H9 (cell line): Measurements from ENCODE around the gene OMD. TPM values are rescaled to one million over a fixed set of nuclear protein-coding genes. Genes with fewer than 3 reads are reported as not detected.

Source experiments
- DNase-seq: peaks from one replicate; pipeline ENCODE4 v3.0.0-alpha.2; 2017
- H2AFZ ChIP-seq: one replicate; pipeline ENCODE4 v1.6.1; 2013; ENCODE audit warnings: mild to moderate bottlenecking, low read length, control low read depth, moderate library complexity
- H2AK5ac ChIP-seq: 2 replicates; pipeline ENCODE4 v1.6.1; 2013; ENCODE audit warnings: low read length, control low read depth, mixed read lengths; ENCODE audit not compliant: insufficient read length
- H2BK120ac ChIP-seq: one replicate; pipeline ENCODE4 v1.6.1; 2013; ENCODE audit warnings: low read depth, mild to moderate bottlenecking, low read length, control low read depth, inconsistent platforms; ENCODE audit not compliant: poor library complexity, severe bottlenecking
- H2BK12ac ChIP-seq: 2 replicates; pipeline ENCODE4 v1.6.1; 2013; ENCODE audit warnings: low read length, control low read depth, mixed read lengths, low read depth; ENCODE audit not compliant: insufficient read length
- H2BK15ac ChIP-seq: 2 replicates; pipeline ENCODE4 v1.6.1; 2013; ENCODE audit warnings: low read depth, low read length, control low read depth
- H2BK20ac ChIP-seq: one replicate; pipeline ENCODE4 v1.6.1; 2013; ENCODE audit warnings: low read depth, mild to moderate bottlenecking, low read length, control low read depth, inconsistent platforms; ENCODE audit not compliant: poor library complexity, severe bottlenecking
- H2BK5ac ChIP-seq: 2 replicates; pipeline ENCODE4 v1.6.1; 2013; ENCODE audit warnings: low read length, control low read depth, mixed read lengths; ENCODE audit not compliant: insufficient read length
- H3K14ac ChIP-seq: 2 replicates; pipeline ENCODE4 v1.6.1; 2013; ENCODE audit warnings: low read length, control low read depth; ENCODE audit not compliant: insufficient read depth
- H3K18ac ChIP-seq: 2 replicates; pipeline ENCODE4 v1.6.1; 2013; ENCODE audit warnings: low read depth, mild to moderate bottlenecking, mixed read lengths, low read length, control low read depth; ENCODE audit not compliant: insufficient read length
- H3K23ac ChIP-seq: 2 replicates; pipeline ENCODE4 v1.6.1; 2013; ENCODE audit warnings: low read length, control low read depth, mixed read lengths, low read depth; ENCODE audit not compliant: insufficient read length
- H3K23me2 ChIP-seq: 2 replicates; pipeline ENCODE4 v1.6.1; 2013; ENCODE audit warnings: low read depth, mild to moderate bottlenecking, mixed read lengths, low read length, control low read depth; ENCODE audit not compliant: insufficient read length, poor library complexity, severe bottlenecking
- H3K27ac ChIP-seq: 2 replicates; pipeline ENCODE4 v1.5.1; 2013; ENCODE audit warnings: low read length, control low read depth, mixed read lengths, low read depth; ENCODE audit not compliant: insufficient read length
- H3K27me3 ChIP-seq: 2 replicates; pipeline ENCODE4 v1.6.1; 2013; ENCODE audit warnings: low read length, control low read depth, inconsistent platforms; ENCODE audit not compliant: insufficient read depth
- H3K4ac ChIP-seq: 2 replicates; pipeline ENCODE4 v1.6.1; 2013; ENCODE audit warnings: low read depth, mild to moderate bottlenecking, control low read depth, inconsistent platforms, low read length, moderate library complexity
- H3K4me1 ChIP-seq: 2 replicates; pipeline ENCODE4 v1.6.1; 2013; ENCODE audit warnings: low read length, control low read depth, inconsistent platforms; ENCODE audit not compliant: insufficient read depth
- H3K4me2 ChIP-seq: 2 replicates; pipeline ENCODE4 v1.6.1; 2013; ENCODE audit warnings: low read length, control low read depth, mixed read lengths; ENCODE audit not compliant: insufficient read length, insufficient read depth
- H3K56ac ChIP-seq: 2 replicates; pipeline ENCODE4 v1.6.1; 2013; ENCODE audit warnings: low read depth, mild to moderate bottlenecking, mixed read lengths, low read length, control low read depth; ENCODE audit not compliant: insufficient read length
- H3K79me1 ChIP-seq: 2 replicates; pipeline ENCODE4 v1.6.1; 2013; ENCODE audit warnings: low read depth, mild to moderate bottlenecking, moderate library complexity, low read length, control low read depth, inconsistent platforms; ENCODE audit not compliant: insufficient read depth, poor library complexity, severe bottlenecking
- H3K79me2 ChIP-seq: 2 replicates; pipeline ENCODE4 v1.6.1; 2013; ENCODE audit warnings: low read length, control low read depth, inconsistent platforms; ENCODE audit not compliant: insufficient read depth
- H3K9ac ChIP-seq: 2 replicates; pipeline ENCODE4 v1.6.1; 2013; ENCODE audit warnings: low read length, control low read depth, mixed read lengths; ENCODE audit not compliant: insufficient read length; ENCODE audit errors: extremely low read depth
- H3K9me3 ChIP-seq: one replicate; pipeline ENCODE4 v1.6.1; 2013; ENCODE audit warnings: low read depth, low read length, inconsistent platforms; ENCODE audit not compliant: control insufficient read depth
- H3T11ph ChIP-seq: one replicate; pipeline ENCODE4 v1.6.1; 2013; ENCODE audit warnings: mild to moderate bottlenecking, low read length, control low read depth, inconsistent platforms
- H4K20me1 ChIP-seq: one replicate; pipeline ENCODE4 v1.6.1; 2013; ENCODE audit not compliant: control insufficient read depth, insufficient read length, insufficient read depth
- H4K5ac ChIP-seq: 2 replicates; pipeline ENCODE4 v1.6.1; 2013; ENCODE audit warnings: low read depth, mild to moderate bottlenecking, mixed read lengths, low read length, control low read depth; ENCODE audit not compliant: insufficient read length
- H4K8ac ChIP-seq: replicated peaks from 2 replicates; pipeline ENCODE4 v1.6.1; 2013; ENCODE audit warnings: low read length, control low read depth, mixed read lengths, low read depth; ENCODE audit not compliant: insufficient read length
- H4K91ac ChIP-seq: 2 replicates; pipeline ENCODE4 v1.6.1; 2013; ENCODE audit warnings: low read depth, mild to moderate bottlenecking, moderate library complexity, mixed read lengths, low read length, control low read depth; ENCODE audit not compliant: insufficient read length
- H3K27ac Mint-ChIP-seq, 3 experiments: 2 replicates in 2 of 3; 3 replicates in 1 of 3; pipeline ENCODE4 v1.8.0; 2020 to 2021; ENCODE audit warnings: mixed read lengths in 3 of 3, mild to moderate bottlenecking in 1 of 3, moderate library complexity in 1 of 3
- H3K27me3 Mint-ChIP-seq: 2 replicates; pipeline ENCODE4 v1.8.0; 2021; ENCODE audit warnings: low read depth, mild to moderate bottlenecking, moderate library complexity, mixed read lengths
- H3K36me3 Mint-ChIP-seq, 3 experiments: 2 replicates in 2 of 3; 3 replicates in 1 of 3; pipeline ENCODE4 v1.8.0; 2020 to 2021; ENCODE audit warnings: low read depth in 3 of 3, mixed read lengths in 3 of 3; ENCODE audit not compliant: insufficient read depth in 1 of 3
- H3K4me1 Mint-ChIP-seq, 2 experiments: 2 replicates each; pipeline ENCODE4 v1.8.0; 2020; ENCODE audit warnings: mixed read lengths in 2 of 2
- H3K4me3 Mint-ChIP-seq, 2 experiments: 2 replicates in 1 of 2; 3 replicates in 1 of 2; pipeline ENCODE4 v1.8.0; 2020 to 2021; ENCODE audit warnings: mild to moderate bottlenecking in 2 of 2, mixed read lengths in 2 of 2, moderate library complexity in 1 of 2
- H3K9me3 Mint-ChIP-seq, 2 experiments: 2 replicates in 1 of 2; 3 replicates in 1 of 2; pipeline ENCODE4 v1.8.0; 2020; ENCODE audit warnings: mild to moderate bottlenecking in 2 of 2, mixed read lengths in 2 of 2, moderate library complexity in 1 of 2
- WGBS: extraction: QIAGEN DNeasy Blood & Tissue Kit; methylation state at CpG from one replicate; pipeline ENCODE4 v1.1.7; 2013; ENCODE audit warnings: missing lambda C conversion rate, low lambda C conversion rate, mixed read lengths; ENCODE audit not compliant: insufficient read length; ENCODE audit errors: extremely low coverage; 5-methylcytosine and 5-hydroxymethylcytosine counted together
- long read RNA-seq: library from polyadenylated mRNA; unstranded; transcript quantifications from one replicate; pipeline ENCODE4 v2.0.0, GENCODE V29; 2020
- total RNA-seq: library from RNA; stranded (reverse); gene quantifications from 2 replicates; pipeline ENCODE4 v1.2.1, GENCODE V29; 2021
- TF ChIP-seq, protein P1 (sequence below): fragments of 200-600 bp; sonication (generic); conservative IDR thresholded peaks from 3 replicates; pipeline ENCODE4 v1.8.0; 2021; ENCODE audit warnings: antibody characterized with exemption, mild to moderate bottlenecking

The OMD gene
- total RNA-seq, result not detected in 2 replicates
- long read RNA-seq, result 0 reads

DNA sequence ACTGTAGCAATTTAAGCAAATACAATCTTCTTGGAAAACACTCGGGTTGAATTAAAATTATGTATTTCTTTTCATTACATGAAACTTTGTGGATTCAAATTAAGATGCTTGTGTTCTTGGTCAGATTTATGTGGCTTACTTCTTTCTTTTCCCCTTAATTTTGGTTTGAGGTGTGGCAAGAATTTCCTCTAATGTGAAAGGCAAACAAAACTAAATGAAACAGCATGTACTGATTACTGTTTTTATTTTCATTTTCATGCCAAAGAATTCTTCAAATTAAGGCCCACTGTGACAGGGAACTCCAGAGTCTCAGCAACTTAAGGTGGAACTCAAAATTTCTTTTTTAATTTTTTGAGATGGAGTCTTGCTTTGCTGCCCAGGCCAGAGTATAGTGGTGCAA, at the start of gene OMD:
TSS of gene OMD (minus strand) at position 132 of the 400 bp plus-strand sequence. CDS start 6,913 bp downstream, outside the sequence.
- Mint-ChIP-seq H3K27ac (no peak within 1 kb of the TSS), H3K9me3 (no peaks in the 10 kb centered on the region), H3K27me3 (no peaks in the 10 kb centered on the region), H3K4me1 (peaks cover 2 to 3% of the 10 kb centered on the region in 2 experiments; a peak in 2 of 4 replicates), H3K4me3 (no peak within 1 kb of the TSS), H3K36me3 (no peaks in the 10 kb centered on the region)
- H4K5ac ChIP-seq, result no peak within 1 kb of the TSS
- DNase-seq, result no peak
- H2BK120ac ChIP-seq, result no peak within 1 kb of the TSS
- no peaks in the 10 kb centered on the region for H3K23me2 ChIP-seq
- no peak within 1 kb of the TSS for H2BK15ac ChIP-seq
- no peak within 1 kb of the TSS for H3K4me2 ChIP-seq
- no peak within 1 kb of the TSS for H4K8ac ChIP-seq
- H2BK5ac ChIP-seq, result no peak within 1 kb of the TSS
- WGBS, result no CpG with 5 or more reads among the region's 1 CpG
- H3K4me1 ChIP-seq, result no peaks in the 10 kb centered on the region
- H3T11ph ChIP-seq, result no peak within 1 kb of the TSS
- H2AK5ac ChIP-seq, result no peak within 1 kb of the TSS
- H3K56ac ChIP-seq, result no peak within 1 kb of the TSS
- no peak within 1 kb of the TSS for H2BK20ac ChIP-seq
- no peaks in the 10 kb centered on the region for H4K20me1 ChIP-seq
- H2BK12ac ChIP-seq, result no peak within 1 kb of the TSS
- H3K23ac ChIP-seq, result no peak within 1 kb of the TSS
- no peak within 1 kb of the TSS for H3K18ac ChIP-seq
- H3K27me3 ChIP-seq, result no peaks in the 10 kb centered on the region
- no peak within 1 kb of the TSS for H3K27ac ChIP-seq
- no peak within 1 kb of the TSS for H4K91ac ChIP-seq
- H3K9ac ChIP-seq, result no peak within 1 kb of the TSS
- TF ChIP-seq, protein P1, sequence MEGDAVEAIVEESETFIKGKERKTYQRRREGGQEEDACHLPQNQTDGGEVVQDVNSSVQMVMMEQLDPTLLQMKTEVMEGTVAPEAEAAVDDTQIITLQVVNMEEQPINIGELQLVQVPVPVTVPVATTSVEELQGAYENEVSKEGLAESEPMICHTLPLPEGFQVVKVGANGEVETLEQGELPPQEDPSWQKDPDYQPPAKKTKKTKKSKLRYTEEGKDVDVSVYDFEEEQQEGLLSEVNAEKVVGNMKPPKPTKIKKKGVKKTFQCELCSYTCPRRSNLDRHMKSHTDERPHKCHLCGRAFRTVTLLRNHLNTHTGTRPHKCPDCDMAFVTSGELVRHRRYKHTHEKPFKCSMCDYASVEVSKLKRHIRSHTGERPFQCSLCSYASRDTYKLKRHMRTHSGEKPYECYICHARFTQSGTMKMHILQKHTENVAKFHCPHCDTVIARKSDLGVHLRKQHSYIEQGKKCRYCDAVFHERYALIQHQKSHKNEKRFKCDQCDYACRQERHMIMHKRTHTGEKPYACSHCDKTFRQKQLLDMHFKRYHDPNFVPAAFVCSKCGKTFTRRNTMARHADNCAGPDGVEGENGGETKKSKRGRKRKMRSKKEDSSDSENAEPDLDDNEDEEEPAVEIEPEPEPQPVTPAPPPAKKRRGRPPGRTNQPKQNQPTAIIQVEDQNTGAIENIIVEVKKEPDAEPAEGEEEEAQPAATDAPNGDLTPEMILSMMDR, result no peak
- no peak within 1 kb of the TSS for H2AFZ ChIP-seq
- H3K79me1 ChIP-seq, result no peaks in the 10 kb centered on the region
- no peaks in the 10 kb centered on the region for H3K79me2 ChIP-seq
- H3K4ac ChIP-seq, result no peak within 1 kb of the TSS
- no peak within 1 kb of the TSS for H3K14ac ChIP-seq
- no peaks in the 10 kb centered on the region for H3K9me3 ChIP-seq
